ENCODE data around the gene FAM184B.

The FAM184B gene

DNA sequence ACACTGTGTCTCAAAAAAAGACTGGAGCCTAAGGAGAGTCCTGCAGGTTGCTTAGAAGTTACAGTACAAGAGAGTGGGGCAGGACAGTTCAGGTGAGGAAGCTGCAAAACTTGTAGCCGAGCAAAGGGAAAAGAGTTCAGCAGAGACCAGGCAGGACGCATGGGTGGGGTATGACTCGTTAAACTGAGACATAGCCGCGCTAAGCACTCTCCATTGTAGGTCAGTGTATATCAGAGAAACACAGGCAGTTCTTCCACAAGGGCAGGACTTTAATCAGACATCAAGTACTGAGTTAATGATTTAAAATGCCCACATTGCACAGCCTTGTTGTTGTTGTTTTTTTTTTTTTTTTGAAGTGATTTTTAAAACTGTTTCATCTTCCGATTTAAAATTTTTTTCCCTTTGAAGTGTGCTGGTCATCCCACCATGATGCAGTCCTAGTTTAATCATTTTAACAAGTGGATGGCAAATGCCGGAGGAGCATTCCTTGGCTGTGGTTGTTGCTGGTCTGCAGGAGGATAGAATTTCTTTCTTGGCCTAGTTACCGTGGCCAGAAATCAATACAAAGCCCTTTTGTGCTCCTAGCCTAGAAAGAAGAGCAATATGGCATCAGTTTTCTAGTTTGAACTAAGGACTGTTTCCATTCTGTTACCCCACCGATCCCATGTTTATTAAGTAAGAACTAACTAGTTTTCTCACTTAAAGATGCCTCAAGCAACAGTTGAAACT lies 194.2 kb downstream of the FAM184B start:
- no peak for DNase-seq (ENCODE audit: extremely low read depth in 1 of 2, low read depth in 1 of 2)

DNA sequence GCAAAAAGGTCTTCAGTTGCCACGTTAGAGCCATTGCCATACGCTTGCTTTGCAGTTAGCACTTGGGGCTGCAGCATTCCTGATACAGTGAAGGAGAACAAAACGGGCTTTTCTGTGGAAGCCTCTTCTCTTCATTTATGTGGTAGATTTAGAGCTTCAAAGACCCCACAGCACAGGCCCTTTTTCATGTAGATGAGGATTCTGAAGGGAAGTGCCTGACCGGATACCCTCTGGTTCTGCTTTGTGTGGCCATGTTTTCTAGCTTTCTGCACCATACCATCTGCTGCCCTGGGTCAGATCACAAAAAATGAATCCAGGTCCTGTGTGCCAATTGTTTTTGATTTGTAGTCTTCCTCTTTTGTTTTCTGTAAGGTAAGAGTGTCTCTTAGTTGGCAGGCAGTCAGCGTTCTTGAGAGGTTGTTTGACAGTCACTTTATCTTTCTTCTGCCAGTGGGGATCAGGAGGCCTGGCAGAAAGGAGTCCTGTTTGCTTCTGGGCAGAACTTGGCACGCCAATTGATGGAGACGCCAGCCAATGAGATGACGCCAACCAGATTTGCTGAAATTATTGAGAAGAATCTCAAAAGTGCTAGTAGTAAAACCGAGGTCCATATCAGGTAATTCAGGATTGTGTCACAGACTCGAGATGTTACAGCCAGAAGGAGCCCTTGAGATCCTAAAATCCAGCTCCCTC lies 196.8 kb downstream of the FAM184B start:
- DNase-seq (ENCODE audit: extremely low read depth in 1 of 2, low read depth in 1 of 2): no peak

DNA sequence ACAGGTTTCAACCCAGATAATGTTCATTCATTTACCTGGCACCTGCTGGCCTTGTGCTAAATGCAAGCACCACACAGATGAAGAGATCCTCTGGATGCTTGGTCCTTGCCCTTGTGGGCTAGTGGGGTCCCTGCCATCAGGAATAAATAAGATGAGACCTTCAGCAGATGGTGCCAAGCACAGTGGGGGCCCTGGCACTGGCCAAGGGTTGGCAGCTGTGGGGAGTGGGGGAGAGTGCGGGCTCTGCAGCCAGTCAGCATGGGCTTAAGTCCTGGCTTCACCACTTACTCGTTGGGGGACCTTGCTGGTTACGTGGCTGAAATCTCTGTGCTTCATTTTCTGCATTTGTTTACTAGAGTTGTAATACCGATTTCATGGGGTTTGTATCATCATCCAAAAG lies 197.5 kb downstream of the FAM184B start:
- DNase-seq (ENCODE audit: extremely low read depth in 1 of 2, low read depth in 1 of 2): no peak

DNA sequence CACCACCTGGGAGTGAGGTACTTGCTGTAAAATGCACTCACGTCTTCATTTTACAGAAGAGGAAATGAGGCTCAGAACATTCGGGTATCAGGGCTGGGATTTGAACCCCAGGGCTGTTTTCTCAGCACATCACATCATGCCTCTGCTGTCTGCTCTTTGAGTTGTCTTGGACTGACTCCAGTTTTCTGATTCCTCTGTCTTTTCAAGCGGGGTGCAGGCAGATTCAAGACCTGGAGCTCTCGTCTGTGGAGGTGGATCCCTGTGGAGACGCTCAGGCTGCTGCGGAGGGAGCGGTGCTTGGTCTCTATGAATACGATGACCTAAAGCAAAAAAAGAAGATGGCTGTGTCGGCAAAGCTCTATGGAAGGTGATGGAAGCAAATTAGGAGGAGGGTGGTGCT lies 198.1 kb downstream of the FAM184B start:
- DNase-seq (ENCODE audit: extremely low read depth in 1 of 2, low read depth in 1 of 2): no peak

DNA sequence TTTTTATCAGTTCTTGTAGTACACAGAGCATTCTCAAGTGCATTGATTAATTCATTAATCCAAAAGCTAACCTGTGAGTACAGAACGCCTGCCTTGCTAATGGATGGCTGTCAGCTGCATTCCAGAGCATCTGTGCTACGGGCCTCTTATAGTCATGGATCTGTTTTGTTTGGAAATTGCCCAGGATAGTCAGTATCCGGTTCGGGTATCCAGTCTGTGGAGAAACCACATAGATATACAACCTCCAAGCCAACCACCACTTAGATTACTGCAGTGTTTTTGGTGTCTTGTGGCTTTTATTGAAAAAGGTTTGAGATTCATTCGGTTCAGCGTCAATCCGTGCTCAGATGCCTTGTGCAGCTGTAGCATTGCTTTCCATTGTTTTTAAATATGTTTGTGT lies 200.5 kb downstream of the FAM184B start:
- DNase-seq (ENCODE audit: extremely low read depth in 1 of 2, low read depth in 1 of 2): no peak

Measured in stimulated activated CD8-positive, alpha-beta memory T cell treated with anti-CD3 and anti-CD28 coated beads, Interleukin-7, amount 100 ng/mL, for 48 hours (primary cell).